DMS114 treated with DMSO at 0.1 percent for 48 hours (cell line): Measurements from ENCODE around the gene NSG1.

Experiments used
- DNase-seq: peaks from one replicate; lab custom pipeline; 2025; ENCODE audit not compliant: unreplicated experiment; lab: John Stamatoyannopoulos, UW

NSG1 gene

GRCh38 chr4:4395849-4396627 is 9.1 kb downstream of the NSG1 start:
- no peak for DNase-seq

- DNase-seq: no peak
Measured at GRCh38 chr4:4396628-4397440, 9.9 kb downstream of the NSG1 start.

DNA sequence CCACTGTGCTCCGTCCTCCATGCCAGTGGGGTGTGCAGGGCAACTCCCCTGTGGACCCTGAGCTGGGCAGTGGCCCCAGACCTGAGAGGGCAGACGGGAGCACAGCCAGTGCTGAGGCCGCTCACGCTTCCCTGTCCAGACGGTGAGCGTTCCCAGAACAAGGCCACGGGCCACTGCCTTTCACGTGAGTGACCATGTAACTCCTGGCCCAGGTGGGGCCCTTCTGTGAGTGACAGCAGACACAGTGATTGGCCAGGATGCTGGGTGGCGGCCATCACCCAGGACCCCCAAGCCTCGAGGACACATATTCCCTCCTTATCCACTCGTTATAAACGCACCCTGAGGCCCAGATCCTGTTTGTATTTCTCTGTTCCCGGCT is 10.5 kb downstream of the NSG1 start:
- DNase-seq: no peak

DNA sequence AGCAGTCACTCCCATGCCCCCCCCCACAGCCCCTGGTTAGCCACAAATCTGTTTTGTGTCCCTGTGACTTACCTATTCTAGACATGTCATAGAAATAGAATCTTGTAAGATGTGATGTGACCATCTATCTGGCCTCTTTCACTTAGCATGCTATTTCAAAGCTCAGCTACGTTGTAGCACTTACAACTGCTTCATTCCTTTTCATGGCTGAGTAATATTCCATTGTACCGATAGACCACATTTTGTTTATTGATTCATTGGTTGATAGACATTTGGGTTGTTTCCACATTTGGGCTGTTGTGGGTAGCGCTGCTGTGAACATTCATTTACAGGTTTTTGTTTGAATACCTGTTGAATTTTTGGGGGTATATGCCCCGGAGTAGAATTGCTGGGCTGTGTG is 11.5 kb downstream of the NSG1 start:
- no peak for DNase-seq

DNA sequence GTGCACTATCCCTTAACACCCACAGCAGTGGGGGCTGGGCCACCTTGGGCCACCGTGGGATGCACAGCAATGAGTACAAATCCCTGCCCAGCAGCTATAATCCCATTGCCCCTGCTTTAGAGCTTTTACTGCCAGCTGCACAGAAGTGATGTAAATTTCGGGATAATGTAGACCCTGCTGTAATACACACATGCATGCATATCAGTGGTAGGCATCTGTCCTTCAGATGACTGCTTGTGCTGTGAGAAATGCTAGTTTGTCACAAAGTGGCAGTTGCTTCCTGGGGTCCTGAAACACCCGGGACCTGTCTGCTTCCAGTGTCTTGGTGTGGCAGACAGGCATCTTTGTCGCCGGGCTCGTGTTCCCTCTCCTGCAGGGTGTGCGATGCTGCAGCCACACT is 14.1 kb downstream of the NSG1 start:
- DNase-seq: no peak

GRCh38 chr4:4402966-4403365 is 16.1 kb downstream of the NSG1 start:
- DNase-seq: no peak

- no peak for DNase-seq
Measured at GRCh38 chr4:4405358-4405962, 18.6 kb downstream of the NSG1 start.

DNA sequence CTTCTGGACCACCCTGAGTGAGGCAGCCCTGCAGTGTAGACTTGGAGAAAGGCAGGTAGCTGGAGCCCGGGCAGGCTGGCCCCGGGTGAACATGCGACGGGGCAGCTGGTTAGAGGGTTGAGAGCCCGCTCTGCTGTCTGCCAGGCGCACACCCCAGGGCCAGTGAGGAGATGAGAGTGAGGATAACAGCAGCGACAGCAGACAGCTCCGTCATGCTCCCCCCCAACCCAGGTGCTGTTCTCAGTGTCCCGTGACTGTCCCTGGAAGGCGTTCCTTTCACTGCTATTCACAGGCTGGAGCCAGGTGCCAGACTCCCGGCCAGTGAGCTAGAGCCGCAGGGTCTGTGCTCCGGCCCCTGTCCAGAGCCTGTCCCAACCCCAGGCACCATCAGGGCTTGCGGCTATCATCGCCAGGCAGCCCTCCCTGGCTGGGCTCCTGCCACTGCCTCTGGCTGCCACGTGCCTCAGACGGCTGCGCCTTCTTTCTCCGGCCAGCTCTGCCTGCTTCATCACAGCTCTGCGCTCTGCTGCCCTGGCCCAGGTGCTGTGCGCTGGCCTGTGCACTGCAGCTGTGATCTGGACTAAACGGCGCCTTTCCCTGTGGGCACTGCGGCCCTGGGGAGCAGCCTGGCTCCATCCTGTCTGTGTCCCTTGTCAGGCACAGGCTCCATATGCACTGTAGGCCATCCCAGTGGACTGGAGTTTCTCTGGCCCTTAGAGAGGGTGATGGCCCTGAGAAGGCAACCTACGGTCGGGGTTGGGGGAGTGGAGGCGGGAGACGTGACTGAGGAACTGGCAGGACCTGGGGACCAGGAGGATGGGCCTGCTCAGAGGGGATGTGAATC is 19.8 kb downstream of the NSG1 start:
- DNase-seq: no peak

DNA sequence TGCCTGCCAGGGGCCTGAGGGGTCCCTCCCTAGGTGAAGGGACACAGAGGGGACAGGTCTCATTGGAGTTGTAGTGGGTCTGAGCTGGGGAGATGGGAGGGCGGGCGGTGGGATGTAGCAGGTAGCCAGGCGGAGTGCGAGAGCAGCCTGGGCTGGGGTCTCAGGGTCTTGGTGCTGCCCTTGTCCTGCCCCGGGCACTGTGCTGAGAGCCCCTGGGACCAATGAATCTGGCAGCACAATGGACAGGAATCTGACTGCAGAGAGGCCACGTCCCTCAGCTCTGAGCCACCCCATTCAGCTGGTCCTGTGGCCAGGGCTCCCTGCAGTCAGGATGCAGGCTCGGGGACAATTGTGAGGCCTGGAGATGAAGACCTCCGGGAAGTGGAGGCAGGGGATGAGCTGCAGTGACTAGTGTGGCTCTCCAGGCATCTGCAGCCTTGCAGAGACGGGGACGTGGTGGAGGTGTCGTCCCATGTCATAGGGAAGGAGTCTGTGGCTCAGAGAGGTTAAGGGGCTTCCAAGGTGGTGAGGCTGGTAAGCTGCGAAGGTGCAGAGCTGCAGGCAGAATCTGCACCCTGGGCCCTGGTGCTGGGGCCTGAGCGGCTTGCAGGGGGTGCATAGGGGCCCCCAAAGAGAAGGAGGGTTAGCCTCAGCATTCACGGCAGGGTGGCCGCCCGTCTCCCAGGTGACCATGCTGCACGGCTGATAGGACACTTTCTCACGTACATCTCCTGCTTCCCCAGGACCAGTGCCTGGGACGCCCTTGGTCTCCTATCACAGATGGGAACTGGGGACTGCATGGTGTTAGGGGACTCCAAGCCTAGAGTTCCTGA is 20.6 kb downstream of the NSG1 start:
- no peak for DNase-seq

GRCh38 chr4:4408132-4408523 is 21.2 kb downstream of the NSG1 start:
- DNase-seq: no peak

- DNase-seq: no peak
Measured at GRCh38 chr4:4408576-4409335, 21.9 kb downstream of the NSG1 start.

DNA sequence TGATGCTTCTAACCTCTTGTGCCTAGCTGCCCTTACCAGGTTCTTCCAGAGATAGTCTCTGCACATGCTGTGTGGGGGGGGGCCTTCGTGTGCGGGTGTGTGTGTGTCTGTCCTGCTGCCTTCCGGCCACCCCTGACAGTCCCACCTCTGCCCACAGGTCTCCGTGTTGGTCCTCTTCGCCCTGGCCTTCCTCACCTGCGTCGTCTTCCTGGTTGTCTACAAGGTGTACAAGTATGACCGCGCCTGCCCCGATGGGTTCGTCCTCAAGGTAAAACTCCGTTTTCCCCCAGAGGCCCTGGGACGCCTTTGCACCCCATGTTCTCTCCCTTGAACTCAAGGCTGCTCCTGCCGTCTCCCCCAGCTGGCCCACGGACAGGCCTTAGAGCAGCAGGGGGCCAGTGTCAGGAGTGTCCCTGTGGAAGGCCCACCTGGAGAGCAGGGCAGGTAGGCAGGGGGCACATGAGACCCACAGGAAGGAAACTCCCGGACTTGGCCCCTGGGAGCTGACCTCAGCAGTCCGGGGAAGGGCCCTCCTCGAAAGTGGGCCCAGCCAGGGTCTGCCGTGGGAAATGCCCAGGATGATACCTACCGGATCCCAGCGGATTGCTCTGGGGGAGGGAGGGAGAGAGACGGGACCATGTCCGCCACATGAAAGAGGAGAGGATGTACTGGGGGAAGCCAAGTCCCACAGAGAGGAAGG is 22.7 kb downstream of the NSG1 start:
- no peak for DNase-seq

- DNase-seq: no peak
Measured at GRCh38 chr4:4410271-4410670, 23.4 kb downstream of the NSG1 start.

- DNase-seq: no peak
Measured at GRCh38 chr4:4411906-4412305, 25.0 kb downstream of the NSG1 start.

GRCh38 chr4:4412641-4413372 is 25.9 kb downstream of the NSG1 start:
- no peak for DNase-seq

- no peak for DNase-seq
Measured at GRCh38 chr4:4413373-4413725, 26.4 kb downstream of the NSG1 start.

- DNase-seq: no peak
Measured at GRCh38 chr4:4413806-4414205, 26.9 kb downstream of the NSG1 start.

DNA sequence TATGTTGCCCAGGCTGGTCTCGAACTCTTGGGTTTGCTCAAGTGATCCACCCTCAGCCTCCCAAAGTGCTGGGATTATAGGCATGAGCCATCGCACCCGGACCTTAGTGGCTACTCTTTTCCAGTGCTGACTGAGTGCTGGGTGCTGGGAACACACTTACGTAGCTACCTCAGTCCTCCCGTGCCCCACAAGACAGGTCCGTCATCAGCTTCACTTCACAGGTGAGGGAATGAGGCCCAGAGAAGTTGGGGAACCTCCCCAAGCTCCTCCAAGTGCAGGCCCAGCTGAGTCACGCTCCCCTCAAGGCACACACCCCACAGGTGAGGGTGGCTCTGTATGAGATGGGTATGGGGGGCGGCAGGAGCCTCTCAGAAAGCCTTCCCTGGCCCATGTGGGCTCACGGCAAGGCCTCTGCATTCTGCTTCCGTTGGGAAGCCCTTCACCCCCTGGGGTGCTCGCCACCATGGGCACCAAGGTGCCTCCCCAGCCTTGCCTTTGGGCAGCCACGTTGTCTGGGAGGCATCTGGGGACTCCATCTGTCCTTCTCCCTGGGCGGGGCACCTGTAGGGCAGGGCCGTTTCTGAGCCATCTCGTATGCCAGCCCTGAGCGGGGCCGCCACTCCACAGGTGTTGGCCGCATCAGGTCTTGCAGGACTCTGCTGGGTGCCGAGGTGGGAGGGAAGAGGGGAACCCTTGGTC is 28.4 kb downstream of the NSG1 start:
- DNase-seq: no peak
